Bronchial epithelial cell (primary cell): ENCODE data around the gene ADGRG6. TPM values are rescaled to one million over a fixed set of nuclear protein-coding genes. Genes with fewer than 3 reads are reported as not detected.
"Not testable (repeated sequence)": the region's sequence is repeated elsewhere in the genome, so short reads cannot be mapped to it uniquely, and the experiment has no call there.

Source experiments
- DNase-seq: peaks from one replicate; pipeline ENCODE4 v3.0.0-alpha.2; 2010; ENCODE audit warnings: low read depth
- FAIRE-seq: peaks from 2 replicates; lab custom pipeline; 2011; peaks lifted over from hg19 to GRCh38; lab: Jason Lieb, UNC
- H3K27me3 ChIP-seq: 2 replicates; pipeline ENCODE4 v1.5.1; 2011; ENCODE audit warnings: low read length; ENCODE audit not compliant: control insufficient read depth, insufficient read depth
- H3K36me3 ChIP-seq: 2 replicates; pipeline ENCODE4 v1.5.1; 2011; ENCODE audit warnings: low read length; ENCODE audit not compliant: control insufficient read depth, insufficient read depth
- H3K4me3 ChIP-seq: 2 replicates; pipeline ENCODE4 v1.5.1; 2011; ENCODE audit warnings: mild to moderate bottlenecking, low read depth, low read length, control low read depth
- total RNA-seq: library from RNA; depleted of rRNA; stranded (reverse); fragments of >200 nt; gene quantifications from 2 replicates; pipeline ENCODE4 v1.2.1, GENCODE V29; 2014
- TF ChIP-seq, protein P1 (sequence below): IDR thresholded peaks from 2 replicates; pipeline ENCODE4 v1.5.1; 2011; ENCODE audit warnings: mild to moderate bottlenecking, moderate library complexity, low read length, control low read depth, inconsistent platforms; ENCODE audit not compliant: insufficient read depth, severe bottlenecking

ADGRG6 gene
- total RNA-seq, 1 donor from 2014 or later, result 12.4 TPM

- DNase-seq (no peak), FAIRE-seq (no peak)
- TF ChIP-seq, protein P1, sequence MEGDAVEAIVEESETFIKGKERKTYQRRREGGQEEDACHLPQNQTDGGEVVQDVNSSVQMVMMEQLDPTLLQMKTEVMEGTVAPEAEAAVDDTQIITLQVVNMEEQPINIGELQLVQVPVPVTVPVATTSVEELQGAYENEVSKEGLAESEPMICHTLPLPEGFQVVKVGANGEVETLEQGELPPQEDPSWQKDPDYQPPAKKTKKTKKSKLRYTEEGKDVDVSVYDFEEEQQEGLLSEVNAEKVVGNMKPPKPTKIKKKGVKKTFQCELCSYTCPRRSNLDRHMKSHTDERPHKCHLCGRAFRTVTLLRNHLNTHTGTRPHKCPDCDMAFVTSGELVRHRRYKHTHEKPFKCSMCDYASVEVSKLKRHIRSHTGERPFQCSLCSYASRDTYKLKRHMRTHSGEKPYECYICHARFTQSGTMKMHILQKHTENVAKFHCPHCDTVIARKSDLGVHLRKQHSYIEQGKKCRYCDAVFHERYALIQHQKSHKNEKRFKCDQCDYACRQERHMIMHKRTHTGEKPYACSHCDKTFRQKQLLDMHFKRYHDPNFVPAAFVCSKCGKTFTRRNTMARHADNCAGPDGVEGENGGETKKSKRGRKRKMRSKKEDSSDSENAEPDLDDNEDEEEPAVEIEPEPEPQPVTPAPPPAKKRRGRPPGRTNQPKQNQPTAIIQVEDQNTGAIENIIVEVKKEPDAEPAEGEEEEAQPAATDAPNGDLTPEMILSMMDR, result no peak
- Histone ChIP-seq H3K4me3 (no peak overlapping the region), H3K36me3 (peaks cover 3% of the 10 kb centered on the region), H3K27me3 (no peaks in the 10 kb centered on the region)
Measured at GRCh38 chr6:142443532-142443931, 141.7 kb downstream of the ADGRG6 start.

- TF ChIP-seq, protein P1, result no peak
- no peak for FAIRE-seq
- DNase-seq, result peak; percentile 3
Measured at GRCh38 chr6:142444376-142444775, 142.6 kb downstream of the ADGRG6 start.

DNA sequence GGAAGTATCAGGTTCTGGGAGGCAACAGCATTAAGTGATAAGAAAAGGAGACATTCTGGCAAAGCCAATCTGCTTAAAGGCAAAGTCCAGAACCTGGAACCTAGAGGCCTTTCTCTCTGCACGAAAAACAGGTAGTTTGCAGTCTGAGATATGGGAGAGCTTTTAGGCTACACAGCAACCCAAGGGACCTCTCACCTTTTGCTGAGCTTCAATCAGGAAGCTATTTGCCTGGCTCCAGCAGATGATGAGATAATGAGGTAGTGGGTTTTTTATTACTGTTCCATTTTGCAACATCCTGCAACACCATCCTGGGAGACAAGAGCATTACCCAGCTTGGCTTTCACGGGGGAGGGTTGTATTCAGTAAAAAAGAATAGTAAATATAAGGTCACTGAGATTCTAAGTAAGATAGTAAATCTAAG is 143.1 kb downstream of the ADGRG6 start:
- no peaks in the 10 kb centered on the region for H3K27me3 ChIP-seq
- TF ChIP-seq, protein P1, result no peak
- DNase-seq (no peak), FAIRE-seq (no peak)
- H3K4me3 ChIP-seq, result no peak overlapping the region
- H3K36me3 ChIP-seq, result peaks cover 3% of the 10 kb centered on the region

More at GRCh38 chr6:142444376-142444775, 142.6 kb downstream of the ADGRG6 start:
- no peaks in the 10 kb centered on the region for H3K27me3 ChIP-seq
- no peak overlapping the region for H3K4me3 ChIP-seq
- H3K36me3 ChIP-seq, result peaks cover 3% of the 10 kb centered on the region

DNA sequence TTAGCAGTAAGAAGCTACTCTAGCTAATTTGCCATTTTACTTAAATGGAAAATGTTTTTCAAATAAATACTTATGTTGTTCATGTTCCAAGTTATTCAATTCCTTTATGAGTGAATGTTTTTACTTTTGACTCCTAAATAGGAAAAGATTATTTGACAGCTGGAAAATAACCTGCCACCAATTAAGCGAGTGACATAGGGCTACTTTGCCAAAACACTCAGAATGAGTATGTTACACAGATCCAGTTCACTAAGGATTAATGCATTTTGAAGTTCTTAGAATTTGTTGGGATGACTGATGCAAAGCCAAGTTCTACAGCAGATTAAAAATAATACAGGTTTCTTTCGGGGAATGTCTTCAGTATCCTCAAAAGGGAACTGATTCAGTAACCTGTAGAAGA is 144.4 kb downstream of the ADGRG6 start:
- Histone ChIP-seq H3K27me3 (no peaks in the 10 kb centered on the region), H3K36me3 (peaks cover 2% of the 10 kb centered on the region), H3K4me3 (no peak overlapping the region)
- DNase-seq (no peak), FAIRE-seq (no peak)
- TF ChIP-seq, protein P1, result no peak

- DNase-seq (no peak), FAIRE-seq (no peak)
- Histone ChIP-seq H3K36me3 (peaks cover 3% of the 10 kb centered on the region), H3K4me3 (no peak overlapping the region), H3K27me3 (no peaks in the 10 kb centered on the region)
- TF ChIP-seq, protein P1, result no peak
Measured at GRCh38 chr6:142446576-142446975, 144.8 kb downstream of the ADGRG6 start.

DNA sequence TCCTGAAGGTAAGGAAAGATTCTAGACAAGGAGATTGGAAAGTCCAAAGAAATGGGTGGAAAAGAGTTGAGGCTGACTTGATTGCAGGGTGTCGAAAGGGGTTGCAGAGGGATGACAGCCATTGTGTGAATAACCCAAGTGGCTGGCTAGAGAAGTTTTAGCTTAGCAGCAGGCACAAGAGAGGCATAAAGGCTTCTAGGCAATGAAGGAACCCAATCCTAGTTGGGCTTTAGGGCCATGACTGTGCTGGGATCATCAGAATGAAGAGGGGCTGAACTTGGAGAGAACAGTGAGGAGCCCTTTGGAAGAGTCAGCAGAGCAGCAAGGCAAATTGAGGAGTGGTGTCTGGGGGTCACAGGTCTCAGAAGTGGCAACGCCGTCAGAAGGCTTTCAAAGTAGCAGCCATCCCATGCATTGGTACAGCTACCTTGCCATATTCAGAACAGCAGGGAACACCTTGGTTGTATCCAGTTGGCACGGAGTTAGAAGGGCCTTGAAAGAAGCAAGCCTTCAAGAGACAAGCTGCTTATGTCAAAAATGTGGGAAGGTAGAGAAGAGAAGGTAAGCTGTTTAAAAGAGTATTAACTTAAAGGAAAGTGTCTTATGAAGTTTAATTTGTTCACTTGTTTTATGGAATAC is 146.4 kb downstream of the ADGRG6 start:
- no peak for FAIRE-seq
- TF ChIP-seq, protein P1, result no peak
- Histone ChIP-seq H3K36me3 (peaks cover 3% of the 10 kb centered on the region), H3K27me3 (no peaks in the 10 kb centered on the region), H3K4me3 (no peak overlapping the region)
- DNase-seq, result no peak

DNA sequence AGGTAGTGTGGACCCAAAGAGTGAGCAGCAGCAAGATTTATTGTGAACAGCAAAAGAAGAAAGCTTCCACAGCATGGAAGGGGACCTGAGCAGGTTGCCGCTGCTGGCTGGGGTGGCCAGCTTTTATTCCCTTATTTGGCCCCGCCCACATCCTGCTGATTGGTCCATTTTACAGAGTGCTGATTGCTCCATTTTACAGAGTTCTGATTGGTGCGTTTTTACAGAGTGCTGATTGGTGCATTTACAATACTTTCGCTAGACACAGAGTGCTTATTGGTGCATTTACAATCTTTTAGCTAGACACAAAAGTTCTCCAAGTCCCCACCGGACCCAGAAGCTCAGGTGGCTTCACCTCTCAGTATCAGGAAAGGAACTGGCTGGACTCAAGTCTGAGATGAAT is 149.0 kb downstream of the ADGRG6 start:
- FAIRE-seq, H3K4me3 ChIP-seq, H3K27me3 ChIP-seq, DNase-seq, H3K36me3 ChIP-seq: not testable (repeated sequence)
